ENCODE measurements around the gene TRMT1.

Gene TRMT1

GRCh38 chr19:13089857-13090507 lies 26.6 kb downstream of the TRMT1 start:
- DNase-seq: no peak

- no peak for DNase-seq
Measured at GRCh38 chr19:13089139-13089856, 27.2 kb downstream of the TRMT1 start.

- no peak for DNase-seq
Measured at GRCh38 chr19:13087795-13088537, 28.6 kb downstream of the TRMT1 start.

GRCh38 chr19:13087295-13087694 lies 29.2 kb downstream of the TRMT1 start:
- DNase-seq: no peak

GRCh38 chr19:13086341-13086740 lies 30.2 kb downstream of the TRMT1 start:
- DNase-seq: no peak

- DNase-seq: no peak
Measured at GRCh38 chr19:13085666-13086065, 30.9 kb downstream of the TRMT1 start.

- DNase-seq: no peak
Measured at GRCh38 chr19:13083627-13084026, 32.9 kb downstream of the TRMT1 start.

GRCh38 chr19:13083008-13083404 lies 33.5 kb downstream of the TRMT1 start:
- DNase-seq: no peak

- no peak for DNase-seq
Measured at GRCh38 chr19:13082192-13083007, 34.1 kb downstream of the TRMT1 start.

DNA sequence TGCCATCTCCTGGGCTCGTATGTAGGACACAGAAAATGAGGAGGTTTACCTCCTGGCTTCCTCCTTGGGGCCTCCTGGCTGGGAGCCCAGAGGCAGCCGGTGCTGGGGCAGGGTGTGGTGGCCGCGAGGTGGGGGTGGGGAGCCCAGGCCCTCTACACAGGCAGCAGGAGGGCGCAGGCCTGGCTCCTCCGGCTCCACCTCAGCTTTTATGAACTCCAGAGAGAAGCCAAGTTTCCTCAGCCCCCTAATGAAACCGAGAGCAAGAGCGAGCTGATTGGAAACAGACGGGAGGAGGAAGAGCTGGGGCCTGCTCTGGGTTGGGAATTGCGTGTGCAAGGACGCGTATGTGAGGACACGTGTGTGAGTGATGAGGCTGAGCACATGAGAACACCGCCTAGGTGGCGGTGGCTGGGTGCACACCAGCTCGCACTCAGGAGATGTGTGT lies 37.0 kb downstream of the TRMT1 start:
- peak; percentile 9 for DNase-seq

DNA sequence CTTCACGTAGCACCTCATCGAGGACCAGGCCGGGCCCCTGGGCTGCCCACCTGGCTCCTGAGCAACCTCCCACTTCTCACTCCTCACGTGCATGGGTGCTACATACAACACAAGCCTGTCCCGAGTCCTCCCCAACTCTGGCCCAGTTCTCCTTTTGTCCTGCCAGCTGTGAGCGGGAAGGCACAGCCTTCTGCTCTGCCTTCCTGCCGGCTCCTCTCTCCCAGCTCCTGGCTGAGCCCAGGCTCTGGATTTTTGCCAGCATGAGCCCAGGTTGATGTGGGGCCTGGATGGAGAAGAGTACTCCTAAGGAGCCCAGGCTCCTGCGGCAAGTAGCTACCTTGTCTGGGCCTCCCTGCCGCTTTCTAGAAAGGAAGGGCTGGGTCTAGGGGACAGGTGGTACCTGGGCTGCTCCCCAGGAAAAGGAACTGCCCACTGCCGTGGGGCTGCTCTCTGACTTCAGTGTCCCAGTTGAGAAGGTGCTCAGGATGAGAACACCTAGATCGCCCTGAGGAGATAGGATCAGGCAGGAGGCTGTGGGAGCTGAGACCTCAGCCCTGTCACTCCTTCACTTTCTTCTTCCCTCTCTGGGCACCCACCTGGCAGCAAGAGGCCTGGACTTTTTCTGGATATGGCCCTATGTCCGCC lies 37.5 kb downstream of the TRMT1 start:
- DNase-seq: no peak

DNA sequence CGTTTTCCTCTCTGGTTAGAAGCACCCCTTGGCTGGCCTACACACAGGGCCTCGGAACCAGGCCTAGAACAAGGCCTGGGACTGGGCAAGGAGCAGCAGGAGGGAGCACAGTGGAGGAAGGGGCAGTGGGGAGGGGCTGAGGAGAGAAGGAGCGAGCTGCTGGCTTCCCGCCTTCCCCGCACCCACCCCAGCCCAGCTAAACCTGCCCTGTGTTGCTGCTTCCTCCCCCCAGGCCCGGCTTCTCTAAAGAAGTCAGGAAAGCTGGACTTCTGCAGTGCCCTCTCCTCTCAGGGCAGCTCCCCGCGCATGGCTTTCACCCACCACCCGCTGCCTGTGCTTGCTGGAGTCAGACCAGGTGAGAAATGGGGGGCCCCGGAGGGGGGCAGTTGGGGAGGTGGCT lies 38.2 kb downstream of the TRMT1 start:
- DNase-seq: no peak

DNA sequence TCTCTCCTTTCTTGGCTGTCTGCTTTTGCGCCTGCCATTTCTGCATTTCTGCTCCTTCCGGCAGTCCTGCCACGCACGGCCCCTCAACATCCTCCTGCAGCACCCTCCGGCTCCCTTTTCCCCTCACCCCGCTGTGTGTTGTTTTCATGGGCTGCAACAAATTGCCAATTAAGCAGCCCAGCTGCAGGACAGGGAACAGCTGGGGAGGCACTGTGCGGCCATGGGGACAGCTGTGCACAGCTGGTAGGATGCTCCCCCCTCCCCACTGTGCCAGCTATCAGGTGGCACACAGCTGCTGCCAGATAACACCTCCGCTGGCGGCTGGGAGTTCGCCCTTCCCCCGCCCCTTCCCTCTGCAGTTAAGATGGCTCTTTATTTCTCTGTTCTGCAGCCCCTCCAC lies 39.3 kb downstream of the TRMT1 start:
- no peak for DNase-seq

GRCh38 chr19:13076787-13077186 lies 39.8 kb downstream of the TRMT1 start:
- no peak for DNase-seq

DNA sequence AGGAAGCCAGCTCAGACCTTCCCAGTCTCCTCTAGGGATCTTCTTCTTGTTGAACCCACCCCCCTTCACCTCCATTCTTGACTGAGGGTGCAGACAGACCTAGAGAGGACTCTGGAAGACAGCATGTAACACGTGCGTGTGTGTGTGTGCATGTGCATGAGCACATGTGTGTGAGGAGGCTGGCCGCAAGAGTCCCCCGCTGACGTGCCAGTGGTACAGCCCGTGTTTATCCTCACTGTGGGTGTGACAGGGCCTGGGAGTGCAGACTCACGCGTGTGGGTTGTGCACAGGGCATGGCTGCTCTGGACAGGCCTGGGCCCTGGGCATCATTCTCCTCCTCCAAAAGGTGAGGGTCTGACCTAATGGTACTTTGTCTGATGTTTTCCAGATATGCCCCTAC lies 40.2 kb downstream of the TRMT1 start:
- DNase-seq: no peak

DNA sequence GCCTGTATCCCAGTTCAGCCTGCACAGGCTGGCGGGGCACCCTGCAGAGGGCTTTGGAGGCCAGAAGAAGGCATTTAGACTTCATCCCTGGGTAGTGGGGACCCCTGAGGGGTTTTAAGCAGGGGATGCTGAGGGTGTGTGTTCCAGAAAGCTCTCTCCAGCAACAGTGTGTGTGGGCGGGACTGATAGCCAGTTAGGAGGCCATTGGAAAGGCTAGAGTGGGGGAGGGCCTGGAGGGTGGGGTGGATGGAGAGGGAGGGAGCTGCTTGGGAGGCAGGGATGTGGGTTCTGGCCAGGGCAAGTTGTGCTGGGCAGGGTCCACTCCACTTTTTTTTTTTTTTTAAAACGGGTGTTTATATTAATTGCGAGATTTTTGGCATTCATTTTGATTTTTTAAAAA lies 42.2 kb downstream of the TRMT1 start:
- DNase-seq: no peak

DNA sequence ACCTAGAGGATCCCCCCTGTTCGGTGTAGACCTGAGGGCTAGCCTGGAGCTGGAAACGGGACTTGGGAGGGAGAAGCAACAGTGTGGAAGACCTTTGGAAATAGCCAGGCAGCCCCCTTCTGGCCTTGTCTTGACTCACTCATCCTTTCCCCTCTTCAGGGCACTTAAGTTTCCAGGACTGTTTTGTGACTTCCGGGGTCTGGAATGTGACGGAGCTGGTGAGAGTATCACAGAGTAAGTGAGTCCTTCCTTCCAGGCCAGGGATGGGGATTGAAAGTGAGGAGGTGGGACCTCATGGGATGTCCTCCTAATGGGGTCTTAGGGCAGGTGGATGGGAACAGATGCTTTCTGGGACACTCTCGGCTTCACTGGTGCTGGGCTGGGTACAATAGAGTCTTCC lies 43.3 kb downstream of the TRMT1 start:
- DNase-seq: no peak

- no peak for DNase-seq
Measured at GRCh38 chr19:13072188-13072908, 44.2 kb downstream of the TRMT1 start.

DNA sequence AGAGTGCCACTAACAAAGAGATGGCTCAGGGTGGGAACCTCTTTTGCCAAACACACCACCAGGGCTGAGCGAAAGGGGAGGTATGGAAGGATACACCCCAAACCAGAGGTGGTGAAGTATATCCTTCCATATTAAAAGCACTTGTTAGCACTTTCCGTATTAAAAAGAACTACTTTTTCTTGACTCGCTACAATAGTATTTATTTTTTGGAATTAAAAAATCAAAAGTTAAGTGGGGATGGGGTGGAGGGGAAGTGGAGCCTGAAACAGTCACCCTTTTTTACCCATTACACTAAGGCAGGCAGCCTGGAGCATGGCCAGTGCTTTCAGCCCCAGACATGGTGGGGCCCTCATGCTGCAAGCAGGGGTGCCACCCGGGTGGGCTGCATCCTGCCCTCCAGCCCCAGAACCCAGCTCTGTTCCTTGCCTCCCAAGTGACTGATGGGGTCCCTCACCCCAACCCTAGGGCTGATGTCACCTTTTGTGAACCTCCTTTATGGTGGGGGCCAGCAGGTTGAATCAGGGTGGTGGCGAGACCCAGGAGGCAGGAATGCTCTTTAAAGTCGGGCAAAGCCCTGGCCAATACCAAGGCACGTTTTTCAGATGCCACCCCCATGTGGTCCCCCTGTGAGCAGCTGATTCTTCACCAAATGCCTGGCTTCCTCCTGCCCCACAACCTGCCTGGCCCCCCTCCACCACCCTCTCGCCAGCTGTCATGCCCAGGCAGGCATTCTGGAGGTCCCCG lies 44.9 kb downstream of the TRMT1 start:
- DNase-seq: no peak

GRCh38 chr19:13070425-13071140 lies 46.0 kb downstream of the TRMT1 start:
- no peak for DNase-seq

Measured in NCI-H1436 treated with DMSO at 0.1 percent for 48 hours (cell line).